CD4-positive, alpha-beta memory T cell (primary cell): Measurements from ENCODE around the gene MT4. TPM values are rescaled to one million over a fixed set of nuclear protein-coding genes. Genes with fewer than 3 reads are reported as not detected.
"Not testable (repeated sequence)": the region's sequence is repeated elsewhere in the genome, so short reads cannot be mapped to it uniquely, and the experiment has no call there.

Experiments
- CTCF ChIA-PET: fragments of 350-600 bp; sonication (Branson Sonifier 250); formaldehyde crosslinking; loops from one replicate; lab custom pipeline; 2021; ENCODE audit warnings: inconsistent platforms; ENCODE audit not compliant: partially characterized antibody; lab: Charles Lee
- POLR2A ChIA-PET: fragments of 350-600 bp; sonication (Branson Sonifier 250); formaldehyde crosslinking; loops from one replicate; lab custom pipeline; 2021; ENCODE audit not compliant: partially characterized antibody; lab: Charles Lee
- DNase-seq, 5 donors: peaks; one replicate each; pipeline versions ENCODE4 v3.0.0 to v3.0.0-alpha.2; 2020 to 2022; ENCODE audit warnings: mixed read lengths in 1 of 5
- H3K27ac ChIP-seq: one replicate; pipeline ENCODE4 v1.7.0; 2013; ENCODE audit warnings: low read depth, low read length
- H3K27me3 ChIP-seq: 2 replicates; pipeline ENCODE4 v1.7.0; 2013; ENCODE audit warnings: mild to moderate bottlenecking, low read length, moderate library complexity; ENCODE audit not compliant: insufficient read depth
- H3K36me3 ChIP-seq: 2 replicates; pipeline ENCODE4 v1.7.0; 2013; ENCODE audit warnings: mild to moderate bottlenecking, low read length, moderate library complexity; ENCODE audit not compliant: insufficient read depth
- H3K4me1 ChIP-seq: 2 replicates; pipeline ENCODE4 v1.7.0; 2013; ENCODE audit warnings: mild to moderate bottlenecking, low read length, moderate library complexity; ENCODE audit not compliant: insufficient read depth
- H3K4me3 ChIP-seq, 2 donors: one replicate each; pipeline ENCODE4 v1.7.0; 2013; ENCODE audit warnings: low read length in 2 of 2, mild to moderate bottlenecking in 1 of 2
- H3K9me3 ChIP-seq, 2 donors: one replicate each; pipeline ENCODE4 v1.7.0; 2013; ENCODE audit warnings: low read length in 2 of 2, control low read depth in 1 of 2; ENCODE audit not compliant: control insufficient read depth in 1 of 2
- H3K27ac Mint-ChIP-seq, 7 donors: one replicate each; pipeline ENCODE4 v1.8.0; 2020 to 2021; ENCODE audit warnings: mixed read lengths in 7 of 7, mild to moderate bottlenecking in 6 of 7, inconsistent platforms in 3 of 7, moderate library complexity in 3 of 7
- H3K27me3 Mint-ChIP-seq, 2 donors: one replicate each; pipeline ENCODE4 v1.8.0; 2020 to 2021; ENCODE audit warnings: mixed read lengths in 2 of 2
- H3K36me3 Mint-ChIP-seq, 2 donors: one replicate each; pipeline ENCODE4 v1.8.0; 2020 to 2021; ENCODE audit warnings: mixed read lengths in 2 of 2, inconsistent platforms in 1 of 2, mild to moderate bottlenecking in 1 of 2
- H3K4me1 Mint-ChIP-seq, 4 donors: one replicate each; pipeline ENCODE4 v1.8.0; 2020 to 2021; ENCODE audit warnings: mixed read lengths in 4 of 4, mild to moderate bottlenecking in 1 of 4
- H3K4me3 Mint-ChIP-seq, 8 donors: one replicate each; pipeline ENCODE4 v1.8.0; 2020 to 2021; ENCODE audit warnings: mixed read lengths in 8 of 8, mild to moderate bottlenecking in 7 of 8, moderate library complexity in 6 of 8, inconsistent platforms in 3 of 8
- H3K9me3 Mint-ChIP-seq, 8 donors: one replicate each; pipeline ENCODE4 v1.8.0; 2020 to 2021; ENCODE audit warnings: mixed read lengths in 8 of 8, mild to moderate bottlenecking in 5 of 8, inconsistent platforms in 3 of 8, moderate library complexity in 1 of 8
- intact Hi-C: fragments of 100-400 bp; cut with micrococcal nuclease; formaldehyde crosslinking; loops from one replicate; pipeline ENCODE4 v1.15.1; 2023
- polyA plus RNA-seq, 2 donors: library from polyadenylated mRNA; unstranded; fragments of 300-500 nt; fragmentation: Illumina TruSeq; gene quantifications; one replicate each; pipeline ENCODE4 v1.2.3, GENCODE V29; 2021
- total RNA-seq, 2 experiments: library from RNA; stranded (reverse); gene quantifications; one replicate each; pipeline ENCODE4 v1.2.3, GENCODE V29; 2021

Gene MT4
- total and polyA plus RNA-seq, 4 experiments from 2014 or later, result not detected

GRCh38 chr16:56576585-56577299, 11.9 kb downstream of the MT4 start:
- CTCF ChIA-PET, result interaction anchor here (0.7 to 4.2 kb wide), 36 partner anchors 9 to 193 kb away, joined by 3 to 150 read pairs (median 6); partner anchors contain the start of genes MT1E, MT1H, MT2A and MT4
- intact Hi-C loops, result loop anchor here (1.0 to 2.0 kb wide), 4 partner anchors 32 to 126 kb away; partner anchors contain the start of gene MT2A

GRCh38 chr16:56577300-56577625, 12.4 kb downstream of the MT4 start:
- H3K4me1 ChIP-seq, result no peaks in the 10 kb centered on the region
- POLR2A ChIA-PET, result interaction anchor here (0.7 to 2.8 kb wide), 7 partner anchors 9 to 125 kb away, joined by 3 to 17 read pairs (median 3); partner anchors contain the start of gene MT2A
- Mint-ChIP-seq H3K36me3 (peaks cover 0 to 4% of the 10 kb centered on the region in 2 donors), H3K27ac (peak overlapping the region in 5 of 7 donors; percentile 36 to 79 (median 58)), H3K4me3 (no peak overlapping the region), H3K27me3 (no peaks in the 10 kb centered on the region), H3K4me1 (peaks cover 4 to 9% (median 6%) of the 10 kb centered on the region in 4 donors), H3K9me3 (peaks cover 0 to 4% (median 1%) of the 10 kb centered on the region in 8 donors)
- H3K4me3 ChIP-seq, result no peak overlapping the region
- no peak overlapping the region for H3K27ac ChIP-seq
- H3K36me3 ChIP-seq, result no peaks in the 10 kb centered on the region
- intact Hi-C loops, result loop anchor here (1.0 to 2.0 kb wide), 4 partner anchors 32 to 125 kb away; partner anchors contain the start of gene MT2A
- no peaks in the 10 kb centered on the region for H3K9me3 ChIP-seq
- no peaks in the 10 kb centered on the region for H3K27me3 ChIP-seq
- DNase-seq, result no peak
- CTCF ChIA-PET, result interaction anchor here (0.7 to 4.2 kb wide), 27 partner anchors 9 to 145 kb away, joined by 3 to 150 read pairs (median 6); partner anchors contain the start of genes MT2A and MT4

More at GRCh38 chr16:56576585-56577299, 11.9 kb downstream of the MT4 start:
- POLR2A ChIA-PET, result interaction anchor here (1.0 to 2.8 kb wide), 6 partner anchors 9 to 125 kb away, joined by 3 to 17 read pairs (median 3); partner anchors contain the start of gene MT2A
- Mint-ChIP-seq H3K27ac (peak overlapping the region in 6 of 7 donors; percentile 36 to 79 (median 58)), H3K4me1 (peaks cover 4 to 9% (median 6%) of the 10 kb centered on the region in 4 donors), H3K4me3 (no peak overlapping the region), H3K9me3 (peaks cover 0 to 4% (median 1%) of the 10 kb centered on the region in 8 donors), H3K27me3 (no peaks in the 10 kb centered on the region), H3K36me3 (peaks cover 0 to 4% of the 10 kb centered on the region in 2 donors)
- Histone ChIP-seq H3K27me3 (no peaks in the 10 kb centered on the region), H3K4me3 (no peak overlapping the region), H3K9me3 (no peaks in the 10 kb centered on the region), H3K27ac (no peak overlapping the region), H3K4me1 (no peaks in the 10 kb centered on the region), H3K36me3 (no peaks in the 10 kb centered on the region)
- peak; percentile 85 to 89 (median 87) for DNase-seq

- H3K4me1 ChIP-seq, result no peaks in the 10 kb centered on the region
- H3K4me3 ChIP-seq, result no peak overlapping the region
- no peaks in the 10 kb centered on the region for H3K27me3 ChIP-seq
- Mint-ChIP-seq H3K4me1 (peaks cover 4 to 9% (median 6%) of the 10 kb centered on the region in 4 donors), H3K4me3 (no peak overlapping the region), H3K9me3 (no peaks in the 10 kb centered on the region), H3K36me3 (no peaks in the 10 kb centered on the region), H3K27me3 (peaks cover 0 to 2% of the 10 kb centered on the region in 2 donors), H3K27ac (no peak overlapping the region)
- DNase-seq, result no peak
- no peak overlapping the region for H3K27ac ChIP-seq
- intact Hi-C loops, result no loop called here
- ChIA-PET POLR2A (no interaction called here), CTCF (interaction anchor here (1.0 to 1.3 kb wide), 2 partner anchors 23 to 120 kb away, joined by 3 read pairs; no protein-coding TSS in a partner anchor)
- H3K36me3 ChIP-seq, result no peaks in the 10 kb centered on the region
- H3K9me3 ChIP-seq, result no peaks in the 10 kb centered on the region
Measured at GRCh38 chr16:56580391-56581048, 15.6 kb downstream of the MT4 start.

- POLR2A ChIA-PET, H3K36me3 ChIP-seq, H3K4me1 ChIP-seq, H3K27me3 Mint-ChIP-seq, H3K4me3 ChIP-seq, H3K27me3 ChIP-seq, DNase-seq, H3K27ac ChIP-seq, H3K36me3 Mint-ChIP-seq, H3K9me3 ChIP-seq, H3K4me3 Mint-ChIP-seq, H3K9me3 Mint-ChIP-seq, H3K4me1 Mint-ChIP-seq, intact Hi-C loops: not testable (repeated sequence)
- CTCF ChIA-PET, result interaction anchor here (1.4 kb wide), 1 partner anchor 119 kb away, joined by 9 read pairs; no protein-coding TSS in a partner anchor
- peak overlapping the region in 2 of 7 donors; percentile 15 to 81 for H3K27ac Mint-ChIP-seq
Measured at GRCh38 chr16:56582911-56583310, 18.0 kb downstream of the MT4 start.

- POLR2A ChIA-PET, result no interaction called here
- Histone ChIP-seq H3K9me3 (no peaks in the 10 kb centered on the region), H3K4me1 (no peaks in the 10 kb centered on the region), H3K27me3 (no peaks in the 10 kb centered on the region), H3K4me3 (no peak overlapping the region), H3K27ac (no peak overlapping the region), H3K36me3 (no peaks in the 10 kb centered on the region)
- H3K4me3 Mint-ChIP-seq, result no peak overlapping the region
- H3K27me3 Mint-ChIP-seq, result peaks cover 4 to 6% of the 10 kb centered on the region in 2 donors
- CTCF ChIA-PET, result interaction anchor here (1.5 to 1.6 kb wide), 2 partner anchors 20 to 119 kb away, joined by 3 to 6 read pairs; no protein-coding TSS in a partner anchor
- no peaks in the 10 kb centered on the region for H3K4me1 Mint-ChIP-seq
- H3K27ac Mint-ChIP-seq, result no peak overlapping the region
- intact Hi-C loops, result no loop called here
- H3K36me3 Mint-ChIP-seq, result no peaks in the 10 kb centered on the region
- no peak for DNase-seq
- no peaks in the 10 kb centered on the region for H3K9me3 Mint-ChIP-seq
Measured at GRCh38 chr16:56583351-56584168, 18.7 kb downstream of the MT4 start.

GRCh38 chr16:56584276-56584675, 19.4 kb downstream of the MT4 start:
- Mint-ChIP-seq H3K4me3 (no peak overlapping the region), H3K9me3 (peaks cover 0 to 1% (median 0%) of the 10 kb centered on the region in 8 donors), H3K36me3 (no peaks in the 10 kb centered on the region), H3K27me3 (peaks cover 7 to 9% of the 10 kb centered on the region in 2 donors), H3K4me1 (peaks cover 2 to 5% (median 3%) of the 10 kb centered on the region in 4 donors), H3K27ac (no peak overlapping the region)
- Histone ChIP-seq H3K4me1 (no peaks in the 10 kb centered on the region), H3K9me3 (no peaks in the 10 kb centered on the region), H3K36me3 (no peaks in the 10 kb centered on the region), H3K4me3 (no peak overlapping the region), H3K27ac (no peak overlapping the region), H3K27me3 (peaks cover 3% of the 10 kb centered on the region)
- ChIA-PET CTCF (interaction anchor here (1.5 to 1.6 kb wide), 2 partner anchors 19 to 118 kb away, joined by 3 to 6 read pairs; no protein-coding TSS in a partner anchor), POLR2A (no interaction called here)
- DNase-seq, result no peak
- intact Hi-C loops, result no loop called here
